GM21786 (cell line): Measurements from ENCODE around the gene PTPN2.
"Not testable (repeated sequence)": the region's sequence is repeated elsewhere in the genome, so short reads cannot be mapped to it uniquely, and the experiment has no call there.

ENCODE experiments used
- ATAC-seq: cut with Tn5 transposase; IDR thresholded peaks from one replicate; pipeline ENCODE4 v1.9.1; 2021; ENCODE audit not compliant: unreplicated experiment

PTPN2 gene

DNA sequence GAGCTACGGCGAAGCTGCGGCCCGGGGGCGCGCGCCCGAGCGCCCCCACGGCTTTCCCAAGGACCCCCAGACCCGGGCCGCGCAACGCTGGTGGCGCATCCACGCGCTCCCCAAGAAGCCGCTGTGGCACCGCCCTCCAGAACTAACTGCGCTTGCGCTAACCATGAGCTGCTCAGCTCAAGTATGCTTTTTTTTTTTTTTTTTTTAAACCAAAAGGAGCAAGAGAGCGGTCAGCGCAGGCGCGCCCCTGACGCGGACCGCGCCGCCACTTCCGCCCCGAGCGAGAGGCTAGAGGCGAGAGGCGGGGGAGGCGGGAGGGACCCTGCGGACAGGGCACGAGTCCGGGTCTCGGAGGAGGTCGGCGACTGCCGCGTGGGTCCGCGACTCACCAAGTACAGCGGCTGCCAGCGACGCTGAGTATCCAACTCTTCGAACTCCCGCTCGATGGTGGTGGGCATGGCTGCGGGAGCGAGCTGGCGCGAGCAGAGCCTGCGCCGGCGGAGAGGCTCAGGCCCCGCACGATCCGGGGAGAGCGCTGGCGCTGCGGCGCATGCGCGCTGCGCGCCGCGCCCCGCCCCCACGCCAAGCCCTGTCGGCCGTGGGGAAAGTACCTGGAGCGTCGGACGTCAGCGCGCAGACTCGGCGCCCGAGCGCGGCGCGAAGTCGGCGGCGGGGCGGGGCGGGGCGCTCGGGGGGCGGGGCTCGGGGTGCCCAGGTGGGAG is at the start of gene PTPN2:
Gene PTPN2 (minus strand): TSS at position 554 of the 722 bp plus-strand sequence. CDS start 96 bp downstream, at position 458.
- peak; percentile 59 for ATAC-seq

DNA sequence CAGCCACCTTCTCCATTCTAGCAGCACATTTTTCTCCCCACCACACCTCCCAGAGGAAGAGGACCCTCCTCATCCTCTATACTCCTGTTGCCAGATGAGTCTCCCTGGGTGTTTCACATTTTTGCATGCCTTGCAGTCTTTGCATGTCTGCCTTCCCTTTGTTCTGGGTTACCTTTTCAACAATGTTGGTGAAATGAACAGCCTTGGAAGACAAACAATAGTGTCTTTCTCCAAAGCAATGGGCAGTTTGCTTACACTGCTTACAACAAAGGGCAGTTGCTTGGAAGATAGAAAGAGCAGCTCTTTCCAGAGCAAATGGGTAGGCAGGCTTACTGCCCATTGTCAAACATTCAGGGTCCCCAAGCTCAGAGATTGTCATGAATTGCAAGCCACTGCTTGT is 49.3 kb upstream of the PTPN2 start:
- ATAC-seq, result no peak

DNA sequence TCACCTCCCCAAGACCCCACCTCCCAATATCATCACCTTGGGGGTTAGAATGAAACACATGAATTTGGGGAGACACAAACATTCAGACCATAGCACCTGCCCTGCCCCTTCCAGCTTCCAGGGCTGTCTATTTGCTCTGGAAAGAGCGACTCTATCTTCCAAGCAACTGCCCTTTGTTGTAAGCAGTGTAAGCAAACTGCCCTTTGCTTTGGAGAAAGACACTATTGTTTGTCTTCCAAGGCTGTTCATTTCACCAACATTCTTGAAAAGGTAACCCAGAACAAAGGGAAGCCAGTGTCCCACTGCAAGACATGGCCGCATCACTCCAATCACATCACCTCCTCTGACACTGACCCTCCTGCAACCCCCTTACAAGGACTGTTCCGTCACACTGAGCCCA is 46.9 kb upstream of the PTPN2 start:
- ATAC-seq, result no peak

DNA sequence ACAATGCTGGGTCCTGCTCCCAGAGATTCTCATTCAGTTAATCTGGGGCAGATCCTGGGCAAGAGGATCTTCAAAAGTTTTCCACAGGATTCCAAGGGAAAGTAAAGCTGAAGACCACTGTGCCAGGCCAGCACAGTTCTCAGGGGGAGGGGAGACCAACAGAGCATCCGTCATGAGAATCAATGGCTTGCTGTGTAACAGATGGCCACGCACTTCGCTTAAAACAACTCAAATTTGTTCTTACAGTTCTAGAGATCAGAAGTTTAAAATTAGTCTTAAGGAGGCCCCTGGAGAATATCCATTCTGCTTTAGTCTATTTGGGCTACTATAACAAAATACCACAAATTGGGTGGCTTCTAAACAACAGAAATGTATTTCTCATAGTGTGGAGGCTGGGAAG is 46.3 kb upstream of the PTPN2 start:
- ATAC-seq, result no peak

DNA sequence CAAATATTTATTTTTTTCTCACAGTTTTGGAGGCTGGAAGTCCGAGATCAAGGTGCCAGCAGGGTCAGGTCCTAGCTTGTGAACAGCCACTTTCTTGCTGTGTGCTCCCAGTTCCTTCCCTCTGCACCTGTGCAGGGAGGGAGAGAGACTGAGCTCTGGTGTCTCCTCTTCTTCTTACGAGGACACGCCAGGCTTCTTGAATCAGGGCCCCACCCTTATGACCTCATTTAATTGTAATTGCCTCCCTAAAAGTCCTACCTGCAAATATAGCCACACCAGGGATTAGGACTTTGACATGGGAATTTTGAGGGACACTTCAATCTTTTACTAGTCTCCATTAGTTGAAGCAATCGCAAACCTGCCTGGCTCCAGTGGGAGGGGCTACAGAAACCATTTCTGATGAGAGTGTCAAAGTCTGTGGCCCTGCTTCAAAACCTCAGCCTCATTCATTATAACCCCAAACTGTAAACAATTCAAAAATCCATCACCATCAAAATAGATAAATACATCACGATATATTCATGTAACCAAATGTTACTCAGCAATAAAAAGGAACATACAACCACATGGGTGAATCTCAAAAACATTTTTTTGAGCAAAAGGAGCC is 45.5 kb upstream of the PTPN2 start:
- no peak for ATAC-seq

DNA sequence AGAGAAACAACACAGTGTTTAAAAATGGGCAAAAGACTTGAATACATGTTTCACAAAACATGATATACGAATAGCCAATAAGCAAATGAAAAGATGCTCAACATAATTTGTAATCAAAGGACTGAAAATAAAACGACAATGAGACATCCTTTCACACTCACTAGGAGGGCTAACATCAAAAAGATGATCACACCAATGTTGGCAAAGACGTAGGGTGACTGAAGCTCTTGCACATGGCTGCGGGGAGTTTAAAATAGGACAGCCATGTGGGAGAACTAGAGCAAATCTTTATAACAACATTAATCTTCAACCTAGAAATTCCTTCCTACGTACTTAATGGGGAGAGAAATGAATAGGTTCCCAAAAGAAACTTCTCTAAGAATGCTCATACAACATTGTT is 44.6 kb upstream of the PTPN2 start:
- no peak for ATAC-seq

DNA sequence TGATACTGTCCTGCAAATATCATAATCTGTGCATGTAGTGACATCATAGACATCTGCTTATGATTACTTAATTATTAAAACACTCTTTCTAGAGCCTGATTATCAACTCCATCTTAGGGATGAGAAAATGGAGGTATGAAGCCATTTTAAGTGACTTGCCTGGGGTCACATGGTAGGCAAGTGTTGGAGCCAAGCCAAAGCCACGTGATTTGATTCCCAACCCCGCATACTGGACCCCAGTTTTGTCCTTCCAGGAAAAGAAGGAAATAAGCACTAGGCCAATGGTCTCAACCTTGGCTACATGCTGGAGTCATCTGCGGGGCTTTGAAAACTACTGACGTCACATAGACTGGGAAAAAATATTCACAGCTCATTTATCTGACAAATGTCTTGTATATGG is 44.2 kb upstream of the PTPN2 start:
- no peak for ATAC-seq

DNA sequence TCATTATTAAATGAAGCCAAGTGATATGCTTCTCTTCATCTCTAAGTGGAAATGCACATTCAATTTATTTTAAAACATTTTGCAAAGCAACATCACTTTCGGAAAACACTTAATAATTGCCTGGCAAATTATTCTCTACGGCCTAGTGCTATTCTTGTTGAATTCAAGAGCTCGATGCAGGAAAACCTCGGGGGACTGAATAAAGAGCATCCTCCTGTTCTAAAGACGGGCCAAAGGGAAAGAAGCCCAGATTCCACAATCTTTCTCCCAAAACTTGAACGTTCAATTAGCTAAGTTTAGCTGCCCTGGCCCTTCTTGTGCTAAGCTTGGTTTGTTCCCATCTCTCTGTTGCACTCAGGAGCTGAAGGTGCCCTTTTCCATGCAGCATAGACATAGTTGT is 40.6 kb upstream of the PTPN2 start:
- ATAC-seq, result no peak

DNA sequence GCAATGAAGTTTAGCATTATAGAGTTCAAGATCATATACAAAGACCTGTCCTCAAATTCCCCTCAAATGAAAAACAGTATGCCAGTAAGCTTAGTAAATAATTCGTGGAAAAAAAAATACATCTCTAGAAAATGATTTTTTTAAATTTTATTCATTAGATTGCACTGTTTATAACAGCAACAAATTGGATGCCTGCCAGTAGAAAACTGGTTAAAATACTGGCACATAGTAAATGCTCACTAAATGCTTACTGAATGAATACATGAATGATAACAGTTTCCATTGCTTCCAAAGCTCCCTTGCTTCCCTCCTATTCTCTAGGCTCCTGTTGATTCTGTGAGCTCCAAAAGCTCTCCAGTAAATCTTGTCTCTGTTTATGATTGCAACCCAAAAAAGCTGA is 38.2 kb upstream of the PTPN2 start:
- ATAC-seq, result no peak

DNA sequence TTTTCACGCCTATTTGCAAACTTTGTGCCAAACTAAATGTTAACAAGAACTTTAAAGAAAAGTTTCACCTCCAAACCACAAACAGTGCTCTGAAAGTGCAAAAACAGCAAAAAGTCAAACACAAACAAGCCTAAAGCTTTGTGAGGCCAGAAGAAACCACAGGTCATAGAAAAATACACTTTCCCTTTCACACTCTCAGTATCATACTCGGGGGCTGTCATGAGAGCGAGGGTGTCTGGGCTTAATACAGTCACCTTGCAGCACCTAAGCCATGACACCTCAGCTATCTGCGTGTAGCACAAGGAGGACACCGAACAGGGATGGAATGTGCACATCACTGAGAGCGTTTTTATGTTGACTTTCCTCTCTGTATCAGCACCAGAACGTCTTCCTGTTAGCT is 37.1 kb upstream of the PTPN2 start:
- ATAC-seq, result peak; percentile 84

DNA sequence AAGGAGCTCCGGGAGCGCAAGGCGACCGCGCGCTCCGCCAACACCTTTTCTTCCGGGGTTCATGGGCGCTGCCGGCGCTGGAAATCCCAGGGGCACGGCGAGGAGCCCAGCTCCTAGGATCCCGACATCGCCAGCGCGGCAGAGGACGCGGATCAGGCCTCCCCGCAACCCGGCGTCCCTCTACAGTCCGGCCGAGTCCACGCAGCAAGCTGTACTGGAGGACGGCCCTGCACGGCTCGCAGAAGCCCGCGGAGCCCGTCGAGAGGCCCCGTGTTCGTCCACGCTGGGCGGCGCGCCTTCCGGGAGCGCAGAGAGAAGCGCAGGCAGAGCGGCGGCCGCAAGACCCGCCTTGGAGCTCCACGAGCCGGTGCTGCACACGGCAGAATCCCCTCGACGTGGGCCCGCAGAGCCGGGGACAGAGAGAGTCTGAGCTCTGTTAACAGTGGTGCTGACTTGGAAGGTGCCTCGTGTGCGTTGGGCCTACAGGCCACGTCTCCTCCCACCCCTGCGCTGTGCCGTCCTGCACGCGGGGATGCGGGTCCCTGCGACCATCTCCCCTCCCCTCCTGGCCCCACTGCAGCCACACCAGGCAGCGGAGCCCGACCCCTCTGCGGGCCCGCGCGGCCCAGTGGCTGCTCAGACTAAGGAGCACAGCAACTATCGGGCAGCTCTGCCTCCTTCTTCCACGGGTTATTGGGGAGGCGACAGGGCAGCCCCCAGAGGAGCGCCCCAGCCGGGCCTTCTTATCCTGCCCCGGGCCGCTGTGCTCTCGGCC is 28.1 kb upstream of the PTPN2 start:
- no peak for ATAC-seq

DNA sequence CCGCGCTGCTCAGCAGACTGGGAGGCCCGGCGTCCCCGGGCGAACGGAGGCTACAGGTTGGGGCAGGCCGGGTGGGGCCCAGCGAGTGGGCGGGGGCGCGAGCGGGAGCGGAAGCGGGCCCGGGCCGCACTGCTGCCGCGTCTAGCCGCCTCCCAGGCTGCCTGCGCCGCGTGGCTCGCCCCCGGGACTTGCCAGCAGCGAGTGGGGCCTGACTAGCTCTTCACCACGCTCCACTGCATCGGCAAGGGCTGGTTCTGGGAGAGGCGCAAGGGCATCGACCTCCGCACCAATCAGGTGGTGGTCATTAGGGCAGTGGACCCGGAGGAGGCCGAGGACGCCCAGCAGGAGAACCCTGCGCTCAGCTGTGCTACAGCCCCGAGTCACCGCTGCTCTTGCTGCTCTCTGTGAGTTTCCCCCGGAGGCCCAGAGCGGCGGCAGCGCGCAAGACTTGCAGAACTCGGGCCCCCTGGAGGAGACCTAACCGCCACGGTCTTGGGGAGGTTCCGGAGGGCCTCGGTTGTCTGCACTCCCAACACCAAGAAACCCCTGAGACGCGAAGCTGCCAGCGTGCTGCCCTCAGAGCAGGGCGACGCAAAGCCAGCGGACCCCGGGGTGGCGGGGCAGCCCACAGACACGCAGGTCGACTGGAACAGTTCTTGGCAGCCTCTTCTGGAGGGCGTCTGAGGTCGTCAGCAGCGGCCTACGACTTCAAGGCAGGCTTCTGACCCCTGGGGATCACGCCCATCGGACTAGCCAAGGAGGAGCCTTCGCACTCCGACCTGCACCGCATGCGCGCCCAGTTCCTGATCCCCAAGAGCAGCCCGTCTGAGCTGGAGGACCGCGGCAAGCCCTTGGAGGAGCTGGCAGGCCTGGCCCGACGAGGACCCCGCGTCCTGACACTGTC is 27.2 kb upstream of the PTPN2 start:
- no peak for ATAC-seq

DNA sequence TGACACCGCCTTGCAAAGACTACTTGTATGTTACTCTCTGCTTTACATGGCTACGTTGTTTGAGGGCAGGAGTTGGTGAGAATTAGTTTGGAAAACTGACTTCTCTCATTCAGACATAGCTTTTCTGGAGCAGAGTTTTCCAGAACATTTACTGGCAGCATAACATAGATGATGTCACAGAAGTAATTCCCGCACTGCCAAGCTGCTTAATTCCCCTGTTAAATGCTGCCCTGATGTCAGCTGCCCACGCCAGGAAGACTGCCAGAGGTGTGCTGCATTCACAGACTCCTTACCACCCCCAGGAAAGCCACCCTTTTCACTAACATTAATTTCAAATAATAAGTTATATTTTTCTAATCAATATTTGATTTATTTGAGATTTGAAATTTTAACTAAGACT is 24.7 kb upstream of the PTPN2 start:
- ATAC-seq, result no peak

DNA sequence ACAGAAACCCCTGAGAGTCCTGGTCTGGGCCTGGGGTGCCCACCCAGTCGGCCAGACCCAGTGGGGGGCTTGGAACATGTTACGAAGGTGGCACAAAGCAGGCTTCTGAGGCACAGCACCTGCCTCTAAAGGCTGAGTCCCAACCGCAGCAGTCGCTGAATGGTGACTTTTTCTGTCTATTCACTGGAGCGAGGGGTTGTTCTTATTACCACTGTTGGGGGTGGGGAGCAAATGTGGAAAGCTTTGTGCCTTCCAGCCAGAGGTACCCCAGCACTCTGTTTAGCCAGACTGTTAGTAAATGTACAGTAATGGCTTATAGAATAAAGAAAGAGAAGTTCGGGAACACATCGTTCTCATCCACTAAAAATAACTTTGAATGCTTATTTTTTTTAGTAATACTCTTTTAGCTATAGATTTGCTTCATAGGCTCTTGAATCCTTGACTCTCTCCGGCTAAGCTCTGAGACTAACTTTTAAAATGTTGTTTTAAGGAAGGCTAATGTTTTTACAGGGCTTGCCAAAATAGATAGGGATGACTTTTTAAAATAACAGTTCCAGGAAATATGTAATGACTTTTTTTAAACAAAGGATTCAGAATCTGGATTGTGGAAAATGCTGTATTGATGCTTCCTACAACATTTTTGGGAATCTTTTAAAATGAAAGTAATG is 23.4 kb upstream of the PTPN2 start:
- no peak for ATAC-seq

DNA sequence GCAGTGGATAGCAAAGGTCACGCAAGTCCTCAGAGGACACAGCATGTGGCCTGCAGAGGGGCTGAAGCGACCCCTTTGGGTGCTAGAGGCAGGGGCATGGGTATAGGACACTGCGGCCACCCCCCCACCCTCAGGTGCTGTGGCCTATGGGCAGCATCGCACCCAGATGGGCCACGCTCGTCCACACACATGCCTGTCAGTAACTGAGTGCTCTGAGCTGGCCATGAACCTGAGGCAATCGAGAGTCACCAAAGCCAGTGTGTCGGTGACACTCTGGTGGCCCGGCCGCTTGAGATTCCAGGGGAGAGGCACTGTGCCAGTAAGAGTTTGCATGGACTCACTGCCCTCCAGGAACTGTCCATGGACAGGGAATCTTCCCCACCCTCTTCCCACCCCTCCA is 22.7 kb upstream of the PTPN2 start:
- no peak for ATAC-seq

DNA sequence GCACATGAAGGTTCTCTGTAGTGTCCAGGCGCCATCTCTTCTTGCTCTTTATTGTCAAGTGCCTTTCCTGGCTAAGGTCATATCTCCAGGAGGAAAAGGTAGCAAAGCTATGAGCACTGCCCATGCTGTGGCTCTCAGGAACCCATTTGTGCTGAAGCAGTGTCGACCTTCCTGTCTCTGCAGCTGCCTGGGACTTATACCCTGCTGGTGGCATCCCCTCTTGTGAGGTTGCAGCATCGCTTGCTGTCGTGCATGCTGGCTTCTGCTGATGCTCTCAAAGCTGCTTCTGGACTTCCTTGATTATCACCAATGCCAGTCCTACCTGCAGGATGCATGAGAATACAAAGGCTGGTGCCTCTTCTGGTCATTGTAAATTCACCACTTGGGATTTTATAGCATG is 22.1 kb upstream of the PTPN2 start:
- ATAC-seq, result no peak

DNA sequence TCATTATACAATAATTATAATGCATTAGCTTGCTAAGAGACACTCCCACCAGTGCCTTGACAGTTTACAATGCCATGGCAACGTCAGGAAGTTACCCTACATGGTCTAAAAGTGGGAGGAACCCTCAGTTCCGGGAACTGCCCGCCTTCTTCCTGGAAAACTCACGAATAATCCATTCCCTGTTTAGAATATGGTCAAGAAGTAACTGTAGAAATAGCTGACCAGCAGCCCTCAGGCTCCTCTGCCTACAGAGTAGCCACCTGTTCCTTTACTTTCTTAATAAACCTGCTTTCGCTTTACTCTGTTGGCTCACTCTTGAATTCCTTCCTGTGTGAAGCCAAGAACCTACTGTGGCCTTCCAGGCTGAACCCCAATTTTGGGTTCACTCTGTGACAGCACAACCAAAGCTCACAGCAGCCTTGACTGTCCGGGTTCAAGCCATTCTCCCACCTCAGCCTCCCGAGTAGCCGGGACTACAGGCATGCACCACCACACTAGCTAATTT is 20.0 kb upstream of the PTPN2 start:
- ATAC-seq, result no peak

DNA sequence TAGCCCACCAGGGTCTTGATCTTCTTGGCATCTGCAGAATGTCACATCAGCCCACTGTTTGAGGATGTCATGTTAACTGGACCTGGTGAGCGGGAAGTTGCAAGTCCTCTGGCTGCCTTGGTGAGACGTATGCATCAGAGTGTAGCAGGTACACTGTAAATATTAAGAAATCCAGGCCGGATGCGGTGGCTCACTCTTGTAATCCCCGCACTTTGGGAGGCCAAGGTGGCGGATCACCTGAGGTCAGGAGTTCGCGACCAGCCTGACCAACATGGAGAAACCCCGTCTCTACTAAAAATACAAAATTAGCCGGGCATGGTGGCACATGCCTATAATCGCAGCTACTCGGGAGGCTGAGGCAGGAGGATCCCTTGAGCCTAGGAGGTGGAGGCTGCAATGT is 17.2 kb upstream of the PTPN2 start:
- not testable (repeated sequence) for ATAC-seq

DNA sequence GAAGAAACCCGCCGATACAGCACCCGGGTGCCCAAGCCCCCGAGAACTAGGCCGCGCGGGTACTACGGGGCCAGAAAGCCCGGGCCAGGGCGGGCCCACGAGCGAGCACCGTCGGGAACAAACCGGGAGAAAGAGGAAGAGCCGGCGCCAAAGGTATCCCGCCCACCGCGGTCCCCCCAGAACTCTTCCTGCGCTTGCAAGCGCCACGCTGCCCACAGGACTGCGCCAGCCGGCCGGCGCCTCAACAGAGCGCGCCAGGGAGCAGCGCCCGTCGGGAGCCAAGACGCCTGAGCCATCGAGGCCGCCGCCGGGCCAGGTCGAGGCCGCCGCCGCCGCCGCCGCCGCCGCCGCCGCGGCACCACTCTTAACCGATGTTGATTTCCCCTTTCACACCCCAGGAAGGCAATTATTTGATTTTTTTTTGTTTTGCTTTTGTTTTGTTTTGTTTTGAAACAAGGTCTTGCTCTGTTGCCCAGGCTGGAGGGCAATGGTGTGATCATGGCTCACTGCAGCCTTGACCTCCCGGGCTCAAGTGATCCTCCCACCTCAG is 12.8 kb upstream of the PTPN2 start:
- ATAC-seq, result not testable (repeated sequence)

DNA sequence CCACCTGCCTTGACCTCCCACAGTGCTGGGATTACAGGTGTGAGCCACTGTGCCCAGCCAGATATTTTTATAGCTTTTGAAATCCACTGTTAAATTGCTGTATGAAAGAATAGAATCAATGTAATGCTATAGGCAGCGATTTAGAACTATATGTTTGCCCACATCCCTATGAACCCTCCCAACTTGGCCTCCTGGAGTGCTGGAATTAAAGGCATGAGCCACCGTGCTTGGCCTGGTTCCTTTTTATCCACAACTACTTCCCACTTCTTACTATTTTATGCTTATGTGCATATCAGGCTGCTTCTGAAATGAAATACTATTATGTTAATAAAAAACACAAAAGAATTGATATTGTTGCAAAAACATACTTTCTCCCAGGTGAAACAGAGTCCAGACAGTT is 11.6 kb upstream of the PTPN2 start:
- ATAC-seq, result no peak
